HG03135 (cell line): ENCODE measurements around the gene SIRT2.

Source experiments
- ATAC-seq: cut with Tn5 transposase; IDR thresholded peaks from one replicate; pipeline ENCODE4 v1.9.1; 2021; ENCODE audit warnings: mild to moderate bottlenecking, moderate library complexity; ENCODE audit not compliant: unreplicated experiment

The SIRT2 gene

DNA sequence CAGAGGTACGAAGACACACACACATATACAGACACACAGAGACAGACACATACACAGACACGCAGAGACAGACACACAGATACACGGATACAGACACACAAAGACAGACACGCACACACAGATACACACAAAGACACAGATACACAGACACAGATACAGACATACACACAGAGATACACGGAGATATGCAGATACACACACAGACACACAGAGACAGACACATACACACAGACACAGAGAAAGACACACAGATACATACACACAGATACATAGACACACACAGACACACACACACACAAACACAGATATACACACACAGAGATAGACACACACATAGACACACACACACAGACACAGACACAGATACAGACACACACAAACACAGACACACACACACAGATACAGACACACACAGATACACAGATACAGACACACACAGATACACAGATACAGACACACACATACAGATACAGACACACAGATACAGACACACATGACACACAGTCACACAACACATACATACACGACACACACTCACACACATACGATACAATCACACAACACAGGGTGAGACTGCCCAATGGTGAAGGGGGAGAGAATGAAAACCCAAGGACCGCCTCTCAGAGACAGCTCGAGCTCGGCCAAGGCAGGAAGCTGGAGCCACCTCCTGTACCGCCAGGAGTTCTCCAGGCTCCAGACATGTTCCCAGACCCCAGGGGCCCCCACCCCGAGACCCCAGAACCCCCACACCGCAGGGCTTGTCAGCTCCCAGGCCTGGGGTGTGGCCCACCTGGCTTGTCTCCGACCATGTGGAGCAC lies 21.4 kb upstream of the SIRT2 start:
- ATAC-seq = no peak

DNA sequence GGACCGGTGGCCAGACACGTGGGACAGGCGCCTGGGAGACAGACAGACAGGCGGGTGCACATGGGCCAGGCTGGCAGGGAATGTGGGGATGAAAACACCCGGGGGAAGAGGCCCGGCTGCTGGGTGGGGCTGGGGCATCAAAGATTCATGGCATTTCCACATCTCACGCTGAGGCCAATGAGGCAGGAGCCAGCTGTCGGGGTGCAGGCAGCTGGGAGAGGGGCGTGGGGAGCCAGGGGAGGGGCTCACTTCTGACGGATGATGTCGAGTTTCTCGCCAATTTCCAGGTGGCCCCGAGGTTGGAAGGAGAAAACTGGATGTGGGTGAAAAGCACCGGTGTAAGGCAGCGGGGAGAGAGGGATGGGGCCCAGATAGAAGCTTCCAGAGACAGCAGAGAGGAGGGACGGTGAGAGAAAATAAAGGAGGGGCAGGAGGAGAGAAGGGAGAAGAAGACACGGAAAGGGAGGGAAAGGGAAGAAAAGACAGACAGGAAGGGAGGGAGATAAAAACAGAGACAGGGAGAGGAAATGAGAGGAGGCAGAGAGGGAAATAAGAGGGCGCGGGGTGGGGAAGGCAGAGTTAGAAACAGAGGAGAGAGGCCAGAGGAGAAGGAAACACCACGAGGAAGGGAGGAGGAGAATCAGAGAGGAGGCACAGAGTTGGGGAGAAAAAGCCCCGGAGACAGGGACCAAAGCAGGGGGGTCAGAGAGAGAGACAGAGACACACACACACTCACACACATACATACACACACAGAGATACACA lies 20.6 kb upstream of the SIRT2 start:
- no peak for ATAC-seq

DNA sequence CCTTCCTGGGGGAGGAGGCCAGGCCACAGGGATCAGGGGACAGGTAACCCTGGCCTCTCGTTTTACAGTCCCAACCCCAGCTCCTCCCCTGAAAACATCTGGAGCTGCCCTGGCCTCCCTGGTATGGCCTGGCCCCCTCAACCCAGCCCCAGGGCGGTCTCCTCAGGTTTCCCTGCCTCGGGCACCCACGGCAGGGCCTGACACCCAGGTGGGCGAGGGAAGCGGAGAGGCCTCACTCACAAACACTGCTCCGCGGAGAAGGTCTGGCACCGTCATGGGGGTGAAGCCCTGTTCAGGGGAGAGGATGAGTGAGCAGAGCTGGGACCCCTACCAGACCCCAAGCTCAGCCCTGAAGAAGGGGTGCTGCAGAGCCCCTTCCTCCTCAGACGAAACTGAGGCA lies 19.1 kb upstream of the SIRT2 start:
- ATAC-seq = no peak

DNA sequence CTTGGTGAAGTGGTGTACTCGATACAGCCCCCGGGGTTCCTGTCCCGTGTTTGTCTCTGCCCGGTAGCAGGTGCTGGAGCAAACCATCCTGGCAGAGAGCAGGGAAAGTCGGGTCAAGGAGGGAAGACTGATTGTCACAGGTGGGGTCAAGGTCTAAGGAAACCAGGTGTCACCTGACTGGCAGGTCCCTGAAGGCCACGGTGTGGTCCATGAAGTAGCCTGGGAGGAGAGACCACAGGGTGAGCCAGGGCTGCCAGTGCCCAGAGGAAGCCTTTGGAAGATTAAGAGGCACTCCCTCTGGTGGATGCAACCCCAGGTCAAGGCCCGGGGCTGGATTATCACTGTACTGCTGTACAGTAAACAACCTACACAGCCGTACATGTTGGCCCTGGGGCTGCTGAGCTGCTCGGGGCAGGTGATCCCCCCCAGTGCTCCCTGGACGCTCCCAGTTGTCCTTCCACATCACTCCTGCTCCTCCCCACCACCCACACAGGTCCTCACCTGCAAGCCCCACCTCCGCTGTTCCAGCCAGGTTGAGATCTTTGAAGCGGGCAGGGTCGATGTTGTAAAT lies 18.6 kb upstream of the SIRT2 start:
- no peak for ATAC-seq

DNA sequence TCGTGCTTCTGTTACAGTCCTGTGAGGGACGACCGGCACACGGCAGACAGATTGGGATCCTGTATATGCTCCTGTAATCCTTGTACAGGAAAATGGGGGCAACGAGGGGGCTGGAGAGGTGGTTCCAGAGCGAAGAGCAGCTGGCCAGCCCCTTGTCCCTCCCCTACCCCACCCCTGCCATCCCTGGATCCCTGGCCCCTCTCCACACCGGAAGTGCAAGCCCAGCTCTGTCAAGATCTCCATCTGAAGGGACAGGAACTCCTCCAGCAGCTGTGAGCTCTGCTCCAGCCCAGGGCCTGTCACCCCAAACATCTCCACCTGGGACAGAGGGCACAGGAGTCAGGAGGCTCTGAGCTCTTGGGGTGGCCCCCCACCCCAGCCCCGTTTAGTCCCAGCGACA lies 18.1 kb upstream of the SIRT2 start:
- ATAC-seq = no peak

DNA sequence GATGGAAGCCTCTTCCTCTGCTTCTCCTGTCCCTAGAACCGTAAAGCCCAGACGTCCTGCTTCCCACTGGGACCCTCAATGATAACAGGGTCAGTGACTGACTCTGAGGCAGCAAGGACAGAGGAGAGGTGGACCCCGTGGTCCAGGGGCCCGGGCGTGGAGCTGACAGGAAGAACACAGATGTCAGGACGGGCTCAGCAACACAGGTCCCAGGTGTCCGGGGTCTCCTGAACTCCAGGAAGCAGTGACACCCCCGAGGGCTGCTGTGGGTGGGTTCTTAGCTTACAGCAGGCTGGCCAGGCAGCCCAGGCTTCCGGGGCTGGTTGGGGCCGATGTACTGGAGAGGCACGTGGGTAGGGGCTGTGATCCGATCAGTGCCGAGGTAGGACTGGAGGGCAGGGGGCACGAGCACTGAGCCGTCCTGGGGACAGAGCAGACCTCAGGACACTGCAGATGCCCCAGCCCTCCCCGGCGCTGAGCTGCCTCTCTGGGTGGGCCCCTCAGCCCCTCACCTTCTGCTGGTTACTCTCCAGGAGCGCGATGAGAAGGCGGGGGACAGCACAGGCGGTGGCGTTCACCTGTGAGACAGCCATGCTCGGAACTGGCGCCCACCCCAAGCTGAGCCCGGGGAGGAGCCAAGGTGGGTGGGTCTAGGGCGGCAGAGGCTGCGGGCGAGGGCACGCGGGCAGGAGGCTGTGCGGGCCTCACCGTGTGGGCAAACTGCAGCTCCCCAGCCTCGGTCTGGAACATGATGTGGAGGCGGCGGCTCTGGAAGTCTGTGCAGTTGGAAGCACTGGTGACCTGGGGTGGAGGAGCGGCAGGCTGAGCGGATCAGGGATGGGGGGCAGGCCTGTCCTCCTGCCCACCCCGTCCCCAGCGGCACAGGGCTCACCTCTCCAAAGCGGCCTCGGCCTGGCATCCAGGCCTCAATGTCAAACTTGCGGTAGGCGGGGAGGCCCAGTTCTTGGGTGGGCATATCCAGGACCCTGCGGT lies 16.2 kb upstream of the SIRT2 start:
- ATAC-seq = no peak

DNA sequence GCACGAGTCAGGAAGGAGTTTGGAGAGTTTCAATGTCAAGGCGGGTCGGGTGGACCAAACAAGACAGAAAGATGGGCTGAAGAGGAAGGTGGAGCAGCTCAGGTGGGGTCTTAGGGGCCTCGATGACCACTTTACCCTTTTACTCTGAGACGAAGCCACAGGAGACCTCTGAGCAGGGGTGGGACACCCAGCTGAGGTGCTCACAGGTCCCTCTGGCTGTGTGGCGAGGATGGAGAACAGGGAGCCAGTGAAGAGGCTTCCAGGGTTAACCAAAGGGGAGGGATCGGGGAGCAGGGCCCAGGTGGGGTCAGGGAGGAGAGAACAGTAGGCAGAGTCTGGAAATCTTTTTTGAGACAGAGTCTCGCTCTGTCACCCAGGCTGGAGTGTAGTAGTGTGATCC lies 14.5 kb upstream of the SIRT2 start:
- no peak for ATAC-seq

DNA sequence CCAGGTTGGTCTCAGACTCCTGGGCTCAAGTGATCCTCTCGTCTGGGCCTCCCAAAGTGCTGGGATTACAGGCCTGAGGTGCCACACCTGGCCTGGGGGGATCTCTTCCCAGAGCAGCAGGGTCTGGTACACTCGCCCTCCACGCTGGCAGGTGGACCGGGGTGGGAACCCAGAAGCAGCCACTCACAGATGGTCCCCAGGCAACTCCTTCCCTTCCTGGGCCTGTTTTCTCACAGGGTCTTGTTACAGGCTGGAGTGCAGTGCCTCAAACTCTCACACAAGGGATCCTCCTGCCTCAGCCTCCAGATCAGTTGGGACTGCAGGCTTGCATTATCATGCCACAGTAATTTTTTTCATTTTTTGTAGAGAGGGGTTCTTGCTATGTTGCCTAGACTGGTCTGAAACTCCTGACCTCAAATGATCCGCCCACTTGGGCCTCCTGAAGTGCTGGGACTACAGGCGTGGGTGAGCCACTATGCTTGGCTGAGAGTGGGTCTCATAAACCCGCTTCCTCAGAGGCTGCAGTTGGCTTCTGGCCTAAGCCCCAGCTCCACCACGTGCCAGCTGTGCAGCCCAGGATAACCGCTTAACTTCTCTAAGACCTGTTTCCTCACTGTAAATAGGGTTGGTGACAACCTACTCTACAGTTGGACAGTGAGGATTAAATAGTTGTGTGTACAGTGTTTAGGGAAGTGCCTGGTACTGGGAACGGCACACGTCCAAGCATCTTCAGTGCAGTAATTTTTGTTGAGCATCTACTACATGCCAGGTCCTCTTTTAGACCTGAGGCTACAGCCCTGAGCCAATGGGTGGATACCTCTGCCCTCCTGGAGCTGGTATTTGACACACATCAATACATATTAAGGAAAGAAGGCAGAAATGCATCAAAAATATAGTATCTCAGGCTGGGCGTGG lies 13.4 kb upstream of the SIRT2 start:
- ATAC-seq = no peak

DNA sequence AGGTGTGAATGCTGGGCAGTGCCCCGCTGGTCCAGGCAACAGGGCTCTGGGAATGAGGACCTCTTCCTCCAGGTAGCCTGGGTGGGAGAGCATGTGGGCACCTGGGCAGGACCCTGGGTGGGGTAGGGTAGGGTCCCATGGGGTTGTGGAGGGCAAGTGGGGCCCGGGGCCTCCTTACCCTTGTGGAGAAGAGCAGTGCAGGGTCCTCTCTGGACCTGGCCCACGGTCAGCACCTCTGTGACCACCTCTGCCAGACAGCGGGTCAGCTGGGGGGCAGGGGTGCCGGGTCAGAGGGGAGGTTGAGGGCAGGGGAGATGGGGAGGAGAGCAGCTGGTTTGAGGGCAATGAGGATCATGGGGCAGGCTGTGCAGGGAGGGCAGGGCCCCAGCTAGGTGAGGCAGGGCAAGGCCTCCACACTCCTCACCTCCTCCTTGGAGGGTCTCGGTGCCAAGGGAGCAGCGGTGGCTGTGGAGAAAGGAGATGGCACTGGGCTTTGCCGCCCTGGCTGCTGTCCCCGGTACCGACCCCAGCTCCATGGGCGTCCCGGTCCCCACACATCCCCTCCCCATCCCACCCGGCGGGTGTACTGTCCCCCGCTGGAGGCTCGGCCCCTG lies 12.1 kb upstream of the SIRT2 start:
- no peak for ATAC-seq

DNA sequence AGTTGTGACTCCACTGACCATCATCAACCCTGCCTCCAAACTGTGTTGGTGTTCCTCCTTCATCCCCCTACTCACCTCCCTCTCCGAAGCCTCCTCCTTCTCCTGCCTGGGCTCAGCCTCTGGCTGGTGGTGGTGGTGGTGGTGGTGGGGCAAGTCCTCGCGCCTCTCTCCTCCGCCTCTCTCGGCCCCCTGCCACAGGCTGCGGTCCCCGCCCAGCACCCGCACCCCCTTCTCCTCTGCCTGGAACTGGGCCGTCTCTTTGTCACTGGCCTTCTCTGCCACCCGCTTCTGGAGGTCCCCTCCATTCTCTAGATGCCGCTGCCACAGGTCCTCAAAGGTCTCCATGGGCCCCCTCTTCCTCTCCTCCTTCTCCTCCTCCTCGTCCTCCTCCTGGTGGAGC lies 11.1 kb upstream of the SIRT2 start:
- ATAC-seq = no peak

DNA sequence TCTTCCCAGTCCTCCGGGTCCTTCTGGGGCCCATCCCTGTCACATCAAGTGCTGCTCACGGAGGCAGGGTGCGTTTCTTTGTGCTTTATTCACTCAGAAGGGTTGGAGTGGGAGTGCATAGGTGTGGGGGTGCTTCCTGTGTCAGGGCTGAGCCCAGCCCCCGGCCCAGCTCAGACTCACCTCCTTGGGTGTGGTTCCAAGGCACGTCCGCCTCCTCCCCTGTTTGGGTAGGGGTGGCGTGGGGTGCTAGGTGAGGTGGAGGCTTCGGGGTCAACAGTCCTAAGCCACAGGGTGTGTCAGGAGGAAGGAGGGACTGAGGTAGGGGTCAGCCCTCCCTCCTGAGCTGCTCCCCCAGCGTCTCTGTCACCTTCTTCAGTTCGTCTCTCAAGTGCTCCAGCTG lies 9.5 kb upstream of the SIRT2 start:
- no peak for ATAC-seq

DNA sequence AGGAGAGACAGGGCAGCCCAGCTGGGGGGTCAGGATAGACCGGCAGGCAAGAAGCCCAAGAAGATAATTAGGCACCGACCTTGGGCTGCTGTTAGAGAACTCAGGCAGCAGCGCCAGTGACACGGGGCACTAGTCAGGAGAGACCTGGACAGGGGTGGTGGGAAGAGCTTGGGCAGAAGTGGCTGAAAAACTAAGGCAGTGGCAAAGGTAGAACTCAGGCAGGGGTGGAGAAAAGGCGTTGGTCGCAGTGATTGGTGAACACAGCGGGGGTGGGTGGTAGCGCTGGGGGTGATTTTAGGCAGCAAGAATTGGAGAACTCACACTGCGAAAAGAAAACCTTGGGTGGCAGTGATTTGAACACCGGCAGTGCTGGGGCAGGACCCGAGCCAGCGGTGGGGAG lies 8.3 kb upstream of the SIRT2 start:
- ATAC-seq = no peak

DNA sequence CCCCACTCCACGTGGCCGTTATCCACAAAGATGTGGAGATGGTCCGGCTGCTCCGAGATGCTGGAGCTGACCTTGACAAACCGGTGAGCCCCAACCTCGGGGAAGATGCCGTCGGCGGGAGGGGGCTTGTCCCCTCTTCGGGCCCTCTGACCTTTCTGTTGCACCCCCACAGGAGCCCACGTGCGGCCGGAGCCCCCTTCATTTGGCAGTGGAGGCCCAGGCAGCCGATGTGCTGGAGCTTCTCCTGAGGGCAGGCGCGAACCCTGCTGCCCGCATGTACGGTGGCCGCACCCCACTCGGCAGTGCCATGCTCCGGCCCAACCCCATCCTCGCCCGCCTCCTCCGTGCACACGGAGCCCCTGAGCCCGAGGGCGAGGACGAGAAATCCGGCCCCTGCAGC lies 7.8 kb upstream of the SIRT2 start:
- no peak for ATAC-seq

DNA sequence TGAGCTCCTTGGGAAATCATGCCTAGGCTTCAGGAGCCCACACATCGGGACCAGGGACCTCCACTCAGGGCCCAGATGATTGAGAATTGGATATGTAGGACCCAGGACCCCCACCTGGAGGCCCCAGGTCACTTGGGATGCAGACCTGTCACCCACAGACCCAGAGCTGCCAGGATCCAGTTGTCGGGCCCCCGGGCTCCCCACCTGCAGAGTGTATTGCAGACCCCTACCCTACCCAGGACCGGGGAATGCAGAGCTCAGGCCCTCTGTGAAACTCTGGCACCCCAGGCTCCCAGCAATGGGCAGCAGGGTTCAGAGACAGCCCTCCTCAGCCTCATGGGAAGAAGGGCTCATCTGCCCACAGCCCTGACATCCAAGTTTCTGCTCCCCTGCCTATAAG lies 6.2 kb upstream of the SIRT2 start:
- no peak for ATAC-seq

DNA sequence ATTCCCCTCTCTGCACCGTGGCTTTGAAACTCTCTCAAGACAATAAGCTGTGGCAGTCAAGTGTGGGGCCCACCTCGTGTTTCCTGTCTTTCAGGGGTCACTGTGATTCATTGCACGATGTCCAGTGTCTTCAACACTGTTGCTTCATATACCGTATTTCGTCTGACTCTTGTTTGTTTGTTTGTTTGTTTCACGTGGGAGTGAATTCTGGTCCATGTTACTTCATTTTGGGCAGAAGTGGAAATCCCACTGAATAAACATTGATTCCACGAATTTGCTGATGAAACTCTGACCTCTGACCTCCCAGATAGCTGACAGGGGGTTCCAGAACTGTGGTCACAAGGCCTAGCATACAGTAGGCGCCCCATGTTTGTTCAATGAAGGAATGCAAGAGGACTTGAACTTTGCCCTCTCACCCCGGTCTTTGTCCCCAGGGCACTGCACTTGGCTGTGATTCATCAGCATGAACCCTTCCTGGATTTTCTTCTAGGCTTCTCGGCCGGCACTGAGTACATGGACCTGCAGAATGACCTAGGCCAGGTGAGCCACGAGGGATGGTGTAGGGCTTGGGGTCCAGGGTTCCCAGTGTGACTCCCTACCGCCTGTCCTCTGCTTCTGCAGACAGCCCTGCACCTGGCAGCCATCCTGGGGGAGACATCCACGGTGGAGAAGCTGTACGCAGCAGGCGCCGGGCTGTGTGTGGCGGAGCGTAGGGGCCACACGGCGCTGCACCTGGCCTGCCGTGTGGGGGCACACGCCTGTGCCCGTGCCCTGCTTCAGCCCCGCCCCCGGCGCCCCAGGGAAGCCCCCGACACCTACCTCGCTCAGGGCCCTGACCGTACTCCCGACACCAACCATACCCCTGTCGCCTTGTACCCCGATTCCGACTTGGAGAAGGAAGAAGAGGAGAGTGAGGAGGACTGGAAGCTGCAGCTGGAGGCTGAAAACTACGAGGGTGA lies 5.4 kb upstream of the SIRT2 start:
- ATAC-seq = no peak

DNA sequence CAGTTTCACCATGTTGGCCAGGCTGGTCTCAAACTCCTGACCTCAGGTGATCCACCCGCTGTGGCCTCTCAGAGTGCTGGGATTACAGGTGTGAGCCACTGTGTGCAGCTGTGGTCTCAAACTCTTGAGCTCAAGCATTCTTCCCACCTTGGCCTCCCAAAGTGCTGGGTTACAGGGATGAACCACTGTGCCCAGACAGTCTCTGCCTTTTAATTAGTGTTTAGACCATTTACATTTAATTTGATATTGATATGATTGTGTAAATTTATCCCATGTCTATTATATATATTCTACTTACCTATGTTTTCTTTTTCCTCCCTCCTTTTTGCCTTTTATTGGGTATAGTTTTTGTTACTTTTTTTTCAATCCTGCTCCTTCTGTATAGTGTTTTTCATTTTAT lies 2.3 kb upstream of the SIRT2 start:
- no peak for ATAC-seq

DNA sequence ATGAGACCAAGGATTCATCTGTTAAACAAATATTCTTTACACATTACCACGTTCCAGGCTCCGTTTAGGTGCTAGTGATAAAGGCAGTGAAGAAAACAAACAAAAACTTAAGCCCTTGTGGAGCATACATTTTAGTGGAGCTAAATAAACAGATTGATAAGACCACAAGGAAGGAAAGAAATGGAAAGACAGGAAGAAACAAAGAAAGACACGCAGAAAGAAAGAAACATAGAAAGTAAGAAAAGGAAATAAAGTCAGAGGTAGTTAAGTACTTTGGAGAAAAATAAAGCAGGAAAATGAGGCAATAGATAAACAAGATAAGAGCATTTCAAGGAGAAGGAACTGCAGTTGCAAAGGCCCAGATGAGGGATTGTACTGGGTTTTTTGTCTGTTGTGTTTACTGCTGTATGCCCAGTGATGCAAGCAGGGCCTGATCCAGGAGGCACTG lies 1.3 kb upstream of the SIRT2 start:
- no peak for ATAC-seq

DNA sequence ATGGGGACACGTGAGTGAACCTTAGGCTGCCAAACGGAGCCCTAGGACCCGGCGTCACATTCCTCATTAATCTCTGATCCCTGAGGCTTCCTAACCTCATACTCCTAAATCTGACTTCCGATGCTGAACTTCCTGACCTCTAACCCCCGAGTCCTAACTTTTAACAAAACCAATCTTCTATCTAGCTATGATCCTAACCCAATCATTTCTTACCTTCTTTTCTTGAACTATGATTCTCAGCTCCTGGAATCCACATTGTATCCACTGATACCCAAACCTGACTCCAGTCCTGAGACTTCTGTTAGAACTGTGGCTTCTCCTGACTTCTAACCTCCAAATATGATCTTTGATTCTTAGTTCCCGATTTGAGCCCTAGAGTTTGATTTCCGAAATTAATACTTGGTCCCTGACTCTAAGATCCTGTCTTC lies 798 bp upstream of the SIRT2 start:
- no peak for ATAC-seq
